AG04450 (cell line): ENCODE measurements around the gene HIF1A. TPM values are rescaled to one million over a fixed set of nuclear protein-coding genes. Genes with fewer than 3 reads are reported as not detected.

Source experiments
- CTCF ChIA-PET: fragments of 300-600, 350-600 bp; formaldehyde crosslinking; extraction: SDS; loops from one replicate; lab custom pipeline; 2022; ENCODE audit warnings: antibody characterized with exemption, inconsistent platforms; lab: Charles Lee
- POLR2A ChIA-PET: fragments of 350-600 bp; formaldehyde crosslinking; extraction: SDS; loops from one replicate; lab custom pipeline; 2021; ENCODE audit warnings: antibody characterized with exemption, inconsistent platforms; lab: Yijun Ruan, JAX
- DNase-seq: peaks from one replicate; pipeline ENCODE4 v3.0.0-alpha.2; 2011; ENCODE audit warnings: low read depth, low spot score
- H3K27ac ChIP-seq: one replicate; pipeline ENCODE4 v1.5.1; 2012; ENCODE audit warnings: low read depth, low read length, control low read depth
- H3K27me3 ChIP-seq: one replicate; pipeline ENCODE4 v1.6.0; 2012; ENCODE audit warnings: low read length; ENCODE audit not compliant: control insufficient read depth, insufficient read depth
- H3K4me3 ChIP-seq: 2 replicates; pipeline ENCODE4 v1.5.1; 2011; ENCODE audit warnings: mild to moderate bottlenecking, low read depth, low read length, control low read depth
- H3K9me3 ChIP-seq: 2 replicates; pipeline ENCODE4 v1.5.1; 2012; ENCODE audit warnings: low read length; ENCODE audit not compliant: control insufficient read depth, insufficient read depth
- polyA plus RNA-seq: library from polyadenylated mRNA; depleted of rRNA; stranded (reverse); fragments of >200 nt; gene quantifications from 2 replicates; pipeline ENCODE4 v1.2.3, GENCODE V29; 2011
- TF ChIP-seq, protein P1 (sequence below): IDR thresholded peaks from 2 replicates; pipeline ENCODE4 v1.5.1; 2011; ENCODE audit warnings: low read depth, low read length, control low read depth, inconsistent platforms

The HIF1A gene
- polyA plus RNA-seq, 1 experiment: 210 TPM

DNA sequence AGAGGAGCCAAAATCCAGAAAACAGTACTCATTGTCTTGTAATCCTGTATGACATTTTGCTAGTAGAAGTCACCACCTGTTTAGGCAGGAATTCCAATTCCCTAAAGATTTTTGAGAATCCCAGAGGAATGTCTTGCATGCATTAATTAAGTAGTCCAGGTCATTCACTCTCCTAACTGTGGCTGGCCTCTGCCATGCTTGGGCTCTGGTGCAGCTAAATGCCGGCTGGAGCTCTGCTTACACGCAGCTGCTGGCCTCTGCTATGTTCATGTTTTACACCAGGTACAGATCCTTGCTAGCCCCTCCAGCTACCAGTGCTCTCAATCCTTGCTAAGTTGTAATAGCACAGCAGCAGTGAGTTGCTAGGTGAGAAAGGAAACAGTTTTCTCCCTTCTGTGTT lies 16.3 kb upstream of the HIF1A start:
- no peak for DNase-seq
- ChIA-PET CTCF (interaction anchor here (1.1 kb wide), 1 partner anchor 13 kb away, joined by 4 read pairs; no protein-coding TSS in a partner anchor), POLR2A (no interaction called here)
- Histone ChIP-seq H3K9me3 (no peaks in the 10 kb centered on the region), H3K4me3 (no peak overlapping the region), H3K27ac (no peak overlapping the region), H3K27me3 (no peaks in the 10 kb centered on the region)
- TF ChIP-seq, protein P1, sequence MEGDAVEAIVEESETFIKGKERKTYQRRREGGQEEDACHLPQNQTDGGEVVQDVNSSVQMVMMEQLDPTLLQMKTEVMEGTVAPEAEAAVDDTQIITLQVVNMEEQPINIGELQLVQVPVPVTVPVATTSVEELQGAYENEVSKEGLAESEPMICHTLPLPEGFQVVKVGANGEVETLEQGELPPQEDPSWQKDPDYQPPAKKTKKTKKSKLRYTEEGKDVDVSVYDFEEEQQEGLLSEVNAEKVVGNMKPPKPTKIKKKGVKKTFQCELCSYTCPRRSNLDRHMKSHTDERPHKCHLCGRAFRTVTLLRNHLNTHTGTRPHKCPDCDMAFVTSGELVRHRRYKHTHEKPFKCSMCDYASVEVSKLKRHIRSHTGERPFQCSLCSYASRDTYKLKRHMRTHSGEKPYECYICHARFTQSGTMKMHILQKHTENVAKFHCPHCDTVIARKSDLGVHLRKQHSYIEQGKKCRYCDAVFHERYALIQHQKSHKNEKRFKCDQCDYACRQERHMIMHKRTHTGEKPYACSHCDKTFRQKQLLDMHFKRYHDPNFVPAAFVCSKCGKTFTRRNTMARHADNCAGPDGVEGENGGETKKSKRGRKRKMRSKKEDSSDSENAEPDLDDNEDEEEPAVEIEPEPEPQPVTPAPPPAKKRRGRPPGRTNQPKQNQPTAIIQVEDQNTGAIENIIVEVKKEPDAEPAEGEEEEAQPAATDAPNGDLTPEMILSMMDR: no peak

DNA sequence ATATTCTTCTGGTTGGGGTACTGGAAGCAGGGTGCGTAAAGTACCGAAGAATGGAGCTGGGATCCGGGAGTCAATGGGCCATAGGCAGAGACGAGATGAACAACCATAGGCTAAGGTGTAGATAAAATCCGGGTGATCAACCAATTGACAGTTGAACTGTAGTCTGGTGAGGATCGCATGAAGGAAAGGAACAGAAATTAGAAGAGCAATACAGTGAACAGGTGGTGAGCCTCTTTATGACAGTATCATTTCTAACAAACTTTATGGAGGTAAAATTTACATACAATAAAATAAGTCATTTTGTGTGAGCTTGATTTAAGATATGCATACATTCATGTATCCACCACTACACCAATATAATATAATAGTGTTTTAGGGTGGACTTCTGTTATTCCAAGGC lies 13.9 kb upstream of the HIF1A start:
- ChIA-PET POLR2A (no interaction called here), CTCF (no interaction called here)
- DNase-seq: no peak
- no peaks in the 10 kb centered on the region for H3K27me3 ChIP-seq
- TF ChIP-seq, protein P1: no peak
- no peak overlapping the region for H3K4me3 ChIP-seq
- H3K9me3 ChIP-seq: no peaks in the 10 kb centered on the region; the same call in 1 of the 2 replicates
- no peak overlapping the region for H3K27ac ChIP-seq

DNA sequence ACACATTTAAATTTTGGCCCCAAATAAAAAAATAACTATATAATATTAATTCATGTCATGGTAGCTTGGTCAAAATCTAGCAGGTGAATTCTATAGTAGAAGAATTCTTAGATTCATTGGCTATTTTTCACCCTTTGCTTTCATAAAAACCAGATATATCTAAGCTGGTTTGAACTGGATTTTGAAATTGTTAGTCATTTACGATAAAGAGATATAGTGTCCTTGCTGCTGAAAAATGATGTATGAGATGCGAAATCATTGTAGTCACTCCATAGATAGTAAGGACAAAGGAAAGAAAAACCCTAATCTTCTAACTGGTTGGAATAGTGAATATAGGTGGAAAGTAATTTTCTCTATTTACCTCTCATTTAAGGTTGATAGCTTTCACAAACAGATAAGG lies 12.2 kb upstream of the HIF1A start:
- TF ChIP-seq, protein P1: no peak
- ChIA-PET CTCF (no interaction called here), POLR2A (no interaction called here)
- no peak for DNase-seq
- H3K27me3 ChIP-seq: no peaks in the 10 kb centered on the region
- no peak overlapping the region for H3K4me3 ChIP-seq
- H3K9me3 ChIP-seq: no peaks in the 10 kb centered on the region; the same call in 1 of the 2 replicates
- no peak overlapping the region for H3K27ac ChIP-seq

DNA sequence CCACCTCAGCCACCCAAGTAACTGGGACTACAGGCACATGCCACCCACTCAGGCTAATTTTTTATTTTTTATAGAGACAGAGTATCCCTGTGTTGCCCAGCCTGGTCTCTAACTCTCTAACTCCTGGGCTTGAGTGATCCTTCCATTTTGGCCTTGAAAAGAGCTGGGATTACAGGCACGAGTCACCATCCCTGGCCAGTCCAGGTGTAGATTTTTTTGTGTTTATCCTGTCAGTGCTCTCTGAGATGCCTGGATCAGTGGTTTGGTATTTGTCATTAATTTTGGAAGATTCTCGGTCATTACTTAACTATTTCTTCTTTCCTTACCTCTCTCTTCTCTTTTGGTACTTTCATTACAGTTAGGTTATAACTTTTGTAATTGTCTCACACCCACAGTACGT lies 5.3 kb upstream of the HIF1A start:
- TF ChIP-seq, protein P1: no peak
- no peak for DNase-seq
- H3K9me3 ChIP-seq: no peaks in the 10 kb centered on the region; the same call in 1 of the 2 replicates
- no peak overlapping the region for H3K4me3 ChIP-seq
- no peak overlapping the region for H3K27ac ChIP-seq
- H3K27me3 ChIP-seq: no peaks in the 10 kb centered on the region
- ChIA-PET POLR2A (interaction anchor here (0.7 kb wide), 1 partner anchor 36 kb away, joined by 5 read pairs; no protein-coding TSS in a partner anchor), CTCF (no interaction called here)

DNA sequence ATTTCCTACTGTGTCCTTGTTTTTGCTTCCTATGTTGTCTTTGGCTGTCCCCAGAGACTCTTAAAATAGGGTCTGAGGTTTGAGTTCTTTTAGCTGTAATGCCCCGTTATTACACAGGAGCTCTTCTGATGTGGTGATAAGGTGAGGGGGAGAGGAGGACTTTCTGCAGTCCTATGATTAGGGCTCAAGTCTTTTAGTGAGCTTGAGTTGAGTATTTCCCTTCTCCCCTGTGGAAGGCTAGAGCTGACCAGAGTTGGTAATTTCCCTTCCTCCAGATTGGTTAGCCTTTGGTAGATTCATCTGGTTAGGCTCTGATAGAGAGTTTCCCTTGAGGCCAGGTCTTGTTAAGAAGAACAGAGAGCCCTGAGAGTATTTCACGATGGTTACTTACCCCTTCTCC lies 4.3 kb upstream of the HIF1A start:
- H3K27me3 ChIP-seq: no peaks in the 10 kb centered on the region
- H3K4me3 ChIP-seq: no peak overlapping the region
- ChIA-PET CTCF (interaction anchor here (0.9 to 1.3 kb wide), 4 partner anchors 10 to 215 kb away, joined by 3 to 8 read pairs (median 4); no protein-coding TSS in a partner anchor), POLR2A (interaction anchor here (0.7 kb wide), 2 partner anchors 37 to 107 kb away, joined by 3 to 5 read pairs; no protein-coding TSS in a partner anchor)
- DNase-seq: no peak
- no peaks in the 10 kb centered on the region for H3K9me3 ChIP-seq
- TF ChIP-seq, protein P1: no peak
- no peak overlapping the region for H3K27ac ChIP-seq
